Mucosa of stomach (tissue), 1 donor: ENCODE data around the gene PPIL3.

Experiments
- H3K27me3 ChIP-seq: one replicate; pipeline ENCODE4 v1.7.0; 2013; ENCODE audit warnings: mild to moderate bottlenecking, low read length; ENCODE audit not compliant: control insufficient read depth, insufficient read depth
- H3K36me3 ChIP-seq: one replicate; pipeline ENCODE4 v1.7.0; 2013; ENCODE audit warnings: low read length; ENCODE audit not compliant: control insufficient read depth, insufficient read depth
- H3K4me1 ChIP-seq: one replicate; pipeline ENCODE4 v1.7.0; 2013; ENCODE audit warnings: mild to moderate bottlenecking, low read length; ENCODE audit not compliant: control insufficient read depth, insufficient read depth
- H3K4me3 ChIP-seq: one replicate; pipeline ENCODE4 v1.7.0; 2013; ENCODE audit warnings: low read length
- H3K9ac ChIP-seq: one replicate; pipeline ENCODE4 v1.7.0; 2013; ENCODE audit warnings: mild to moderate bottlenecking, low read length, moderate library complexity
- H3K9me3 ChIP-seq: one replicate; pipeline ENCODE4 v1.7.0; 2013; ENCODE audit warnings: mild to moderate bottlenecking, low read length, moderate library complexity; ENCODE audit not compliant: control insufficient read depth
- donor health status: Pancreatic carcinoma.

The PPIL3 gene

DNA sequence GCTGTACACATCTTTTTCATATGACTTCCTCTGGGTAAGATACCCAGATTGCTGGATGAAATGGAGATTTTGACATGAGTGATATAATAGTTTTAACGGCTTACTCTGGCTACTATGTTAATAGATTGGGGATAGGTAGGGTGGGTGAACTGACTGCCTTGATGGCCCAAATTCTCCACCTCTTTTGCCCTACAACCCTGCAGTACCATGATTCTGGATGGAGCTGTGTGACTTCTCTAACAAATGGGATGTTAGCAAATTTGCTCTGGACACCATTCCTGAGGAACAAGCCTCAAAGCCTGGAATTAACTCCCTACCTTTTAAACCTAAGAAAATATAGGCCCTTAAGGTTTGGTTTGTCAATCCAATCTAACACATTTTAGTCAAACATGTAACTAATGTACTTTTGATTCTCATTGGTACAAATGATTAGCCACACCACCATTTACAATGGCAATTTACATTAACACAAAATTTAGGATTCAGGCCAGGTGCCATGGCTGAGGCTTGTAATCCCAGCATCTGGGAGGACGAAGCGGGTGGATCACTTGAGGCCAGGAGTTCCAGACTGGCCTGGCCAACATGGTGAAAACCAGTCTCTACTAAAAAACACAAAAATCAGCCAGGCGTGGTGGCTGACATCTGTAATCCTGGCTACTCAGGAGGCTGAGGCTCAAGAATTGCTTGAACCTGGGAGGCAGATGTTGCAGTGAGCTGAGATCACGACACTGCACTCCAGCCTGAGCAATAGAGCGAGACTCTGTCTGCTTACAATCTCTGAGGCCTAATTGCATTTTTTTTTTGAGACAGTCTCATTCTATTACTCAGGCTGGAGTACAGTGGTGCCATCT lies 37.3 kb downstream of the PPIL3 start:
- Histone ChIP-seq H3K4me3 (no peak overlapping the region), H3K9me3 (no peaks in the 10 kb centered on the region), H3K27me3 (no peaks in the 10 kb centered on the region), H3K9ac (no peak overlapping the region), H3K36me3 (peaks cover 10% of the 10 kb centered on the region), H3K4me1 (no peaks in the 10 kb centered on the region)

DNA sequence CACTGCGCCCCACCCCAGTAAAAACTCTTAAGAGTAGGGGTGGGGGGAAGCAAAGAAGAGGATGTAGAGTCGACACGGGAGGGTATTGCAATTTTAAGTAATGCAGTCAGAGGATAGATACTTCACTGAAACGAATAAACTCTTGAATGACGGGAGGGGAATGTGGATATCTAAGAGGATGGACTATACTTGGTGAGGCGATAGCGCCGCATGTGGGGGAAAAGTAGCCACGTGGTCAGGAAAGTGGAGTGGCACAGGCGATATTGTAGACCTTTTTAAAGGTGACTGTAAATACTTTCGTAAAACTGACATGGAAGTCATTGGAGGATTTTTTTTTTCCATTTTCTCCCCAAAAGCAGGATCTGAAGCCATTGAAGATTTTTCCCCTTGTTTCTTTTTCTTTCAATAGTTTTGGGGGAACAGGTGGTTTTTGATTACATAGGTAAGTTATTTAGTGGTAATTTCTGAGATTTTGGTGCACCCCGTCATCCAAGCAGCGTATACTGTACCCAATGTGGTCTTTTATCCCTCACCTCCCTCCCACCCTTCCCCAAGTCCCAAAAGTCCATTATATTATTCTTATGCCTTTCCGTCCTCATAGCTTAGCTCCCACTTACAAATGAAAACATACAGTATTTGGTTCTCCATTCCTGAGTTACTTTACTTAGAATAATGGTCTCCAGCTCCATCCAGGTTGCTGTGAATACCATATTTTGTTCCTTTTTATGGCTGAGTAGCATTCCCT lies 38.2 kb downstream of the PPIL3 start:
- no peaks in the 10 kb centered on the region for H3K27me3 ChIP-seq
- H3K4me3 ChIP-seq, result no peak overlapping the region
- H3K9me3 ChIP-seq, result no peaks in the 10 kb centered on the region
- H3K9ac ChIP-seq, result no peak overlapping the region
- peaks cover 10% of the 10 kb centered on the region for H3K36me3 ChIP-seq
- no peaks in the 10 kb centered on the region for H3K4me1 ChIP-seq

DNA sequence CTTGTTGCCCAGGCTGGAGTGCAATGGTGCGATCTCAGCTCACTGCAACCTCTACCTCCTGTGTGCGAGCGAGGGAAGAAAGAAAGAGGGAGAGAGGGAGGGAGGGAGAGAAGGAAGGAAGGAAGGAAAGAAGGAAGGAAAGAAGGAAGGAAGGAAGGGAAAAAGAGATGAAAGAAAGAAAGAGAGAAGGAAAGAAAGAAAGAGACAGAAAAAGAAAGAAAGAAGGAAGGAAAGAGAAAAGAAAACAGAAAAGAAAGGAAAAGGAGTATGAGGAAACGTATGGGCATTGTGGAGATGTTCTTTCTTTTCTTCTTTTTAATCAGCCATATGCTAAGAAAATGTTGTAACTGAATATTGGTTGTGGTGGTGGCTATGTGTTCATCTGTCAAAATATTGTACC lies 40.9 kb downstream of the PPIL3 start:
- Histone ChIP-seq H3K9ac (no peak overlapping the region), H3K27me3 (no peaks in the 10 kb centered on the region), H3K9me3 (no peaks in the 10 kb centered on the region), H3K4me1 (no peaks in the 10 kb centered on the region), H3K4me3 (no peak overlapping the region), H3K36me3 (peaks cover 6% of the 10 kb centered on the region)

DNA sequence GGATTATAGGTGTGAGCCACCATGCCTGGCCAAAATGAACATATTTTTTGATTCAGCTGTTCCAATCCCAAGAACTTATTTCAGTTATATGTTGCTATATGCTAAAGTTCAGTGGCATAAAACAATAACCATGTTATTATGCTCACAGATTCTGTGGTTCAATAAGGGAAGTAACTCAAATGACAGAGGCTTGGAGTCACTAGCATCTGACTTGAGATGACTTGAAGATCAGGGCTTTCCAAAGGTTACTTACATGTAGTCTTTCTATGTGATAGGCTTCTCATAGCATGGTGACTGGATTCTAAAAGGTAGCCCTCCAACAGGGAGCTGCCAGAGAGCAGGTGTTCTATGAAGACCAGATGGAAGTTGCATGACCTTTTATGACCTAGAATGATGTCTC lies 41.6 kb downstream of the PPIL3 start:
- Histone ChIP-seq H3K9me3 (no peaks in the 10 kb centered on the region), H3K27me3 (no peaks in the 10 kb centered on the region), H3K36me3 (peaks cover 2% of the 10 kb centered on the region), H3K9ac (no peak overlapping the region), H3K4me1 (no peaks in the 10 kb centered on the region), H3K4me3 (no peak overlapping the region)

DNA sequence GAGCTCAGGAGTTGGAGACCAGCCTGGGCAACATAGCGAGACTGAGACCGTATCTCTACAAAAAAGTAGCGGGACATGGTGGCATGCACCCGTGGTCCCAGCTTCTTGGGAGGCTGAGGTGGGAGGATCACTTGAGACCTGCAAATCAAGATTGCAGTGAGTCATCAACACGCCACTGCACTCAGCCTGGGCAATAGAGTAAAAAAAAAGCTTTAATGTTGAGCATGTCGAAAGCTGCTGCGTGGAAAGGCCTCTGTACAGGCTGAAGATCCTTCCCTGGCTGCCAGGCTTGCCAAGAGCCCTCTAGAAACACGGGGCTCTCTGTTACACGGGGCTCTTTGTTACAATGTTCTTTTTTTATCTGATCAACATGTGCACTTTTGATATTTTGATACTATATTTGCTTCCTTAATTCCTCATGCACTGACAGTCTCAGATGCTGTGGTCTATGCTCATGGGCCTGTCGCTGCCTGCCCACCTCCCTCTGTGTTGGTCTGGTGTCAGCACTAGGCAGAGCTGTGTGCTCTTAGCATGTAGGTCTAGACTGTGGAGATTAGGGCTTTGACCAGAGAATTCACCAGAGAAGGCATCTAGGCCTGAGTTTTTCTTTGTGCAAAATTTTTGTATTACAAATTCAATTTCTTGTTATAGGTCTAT lies 43.1 kb downstream of the PPIL3 start:
- Histone ChIP-seq H3K36me3 (no peaks in the 10 kb centered on the region), H3K4me3 (no peak overlapping the region), H3K9ac (no peak overlapping the region), H3K4me1 (no peaks in the 10 kb centered on the region), H3K9me3 (no peaks in the 10 kb centered on the region), H3K27me3 (no peaks in the 10 kb centered on the region)

DNA sequence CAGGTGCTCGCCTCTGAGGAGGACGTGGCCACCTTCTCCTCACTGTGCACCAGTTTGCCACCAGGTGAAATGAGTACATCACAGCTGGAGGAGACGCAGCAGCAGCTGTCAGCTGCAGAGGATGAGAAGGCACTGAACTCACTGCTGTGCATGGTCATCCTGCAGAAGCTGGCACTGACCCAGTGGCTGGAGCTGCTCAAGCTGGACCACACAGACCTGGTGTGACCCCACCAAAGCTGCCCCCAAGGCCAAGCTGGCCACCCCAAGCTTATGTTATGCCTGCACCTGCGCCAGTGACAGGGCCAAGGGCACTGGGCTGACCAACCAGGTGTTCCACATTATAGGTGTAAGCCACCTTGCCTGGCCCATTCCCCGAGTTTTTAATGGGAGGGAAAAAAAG lies 43.7 kb downstream of the PPIL3 start:
- H3K4me1 ChIP-seq, result no peaks in the 10 kb centered on the region
- no peaks in the 10 kb centered on the region for H3K36me3 ChIP-seq
- no peak overlapping the region for H3K9ac ChIP-seq

DNA sequence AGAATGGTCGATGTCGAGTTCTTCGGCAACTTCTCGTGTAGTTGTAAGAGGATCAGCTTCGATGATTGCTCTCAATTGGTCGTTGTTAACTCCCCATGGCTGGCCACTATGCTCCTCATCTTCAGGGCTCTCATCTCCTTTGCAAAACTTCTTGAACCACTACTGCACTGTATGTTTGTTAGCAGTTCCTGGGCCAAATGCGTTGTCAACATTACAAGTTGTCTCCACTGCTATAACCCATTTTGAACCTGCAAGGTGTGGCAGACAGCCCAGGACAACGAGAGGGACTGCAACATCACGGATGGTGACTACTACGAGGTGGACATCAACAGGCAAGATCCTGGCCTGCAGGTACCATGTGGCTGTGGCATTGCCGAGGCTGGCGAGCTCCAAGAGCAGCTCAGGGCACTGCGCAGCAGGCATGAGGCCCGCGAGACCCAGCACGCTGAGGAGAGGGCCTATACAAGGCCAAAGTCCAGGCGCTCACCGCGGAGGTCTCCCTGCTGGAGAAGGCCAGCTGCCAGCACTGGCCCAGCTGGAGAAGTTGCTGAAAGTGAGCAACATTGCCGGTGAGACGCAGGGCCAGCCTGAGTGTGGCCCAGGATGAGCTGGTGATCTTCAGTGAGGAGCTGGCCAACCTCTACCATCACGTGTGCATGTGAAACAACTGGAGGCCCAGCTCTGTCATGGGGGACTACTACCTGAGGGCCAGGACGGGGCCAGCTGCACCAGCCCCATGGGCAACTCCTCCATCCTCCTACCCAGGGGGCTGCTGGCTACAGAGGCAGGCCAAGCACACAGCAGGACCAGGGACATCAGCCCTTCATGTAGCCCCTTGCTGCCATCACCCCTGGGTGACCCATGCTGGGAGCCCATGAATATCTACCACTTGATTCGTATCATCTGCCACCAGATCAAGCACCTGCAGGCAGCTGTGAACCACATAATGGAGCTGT lies 44.6 kb downstream of the PPIL3 start:
- Histone ChIP-seq H3K4me3 (no peak overlapping the region), H3K9ac (no peak overlapping the region), H3K27me3 (no peaks in the 10 kb centered on the region), H3K4me1 (no peaks in the 10 kb centered on the region), H3K9me3 (no peaks in the 10 kb centered on the region), H3K36me3 (no peaks in the 10 kb centered on the region)

More for the DNA sequence above, 43.7 kb downstream of the PPIL3 start:
- no peak overlapping the region for H3K4me3 ChIP-seq
- H3K9me3 ChIP-seq, result no peaks in the 10 kb centered on the region
- no peaks in the 10 kb centered on the region for H3K27me3 ChIP-seq

DNA sequence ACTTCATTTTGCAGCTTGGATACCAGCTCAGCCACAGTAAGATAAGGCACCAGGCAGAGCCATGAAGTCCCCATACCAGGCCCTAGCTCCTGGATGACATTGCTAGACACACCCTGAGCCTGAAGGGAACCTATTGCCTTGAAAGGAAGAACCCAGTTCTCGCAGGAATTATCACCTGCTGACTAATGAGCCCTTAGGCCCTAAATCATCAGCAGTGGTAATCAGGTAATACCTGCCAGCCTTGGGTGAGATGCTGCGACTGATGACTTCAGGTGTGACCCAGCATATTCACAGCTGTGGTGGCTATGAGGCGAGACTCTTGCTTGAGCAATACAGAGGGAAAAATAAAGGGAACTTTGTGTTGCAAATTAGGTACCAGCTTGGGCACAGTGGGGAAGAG lies 49.4 kb downstream of the PPIL3 start:
- Histone ChIP-seq H3K4me3 (no peak overlapping the region), H3K27me3 (no peaks in the 10 kb centered on the region), H3K9ac (no peak overlapping the region), H3K36me3 (no peaks in the 10 kb centered on the region), H3K4me1 (no peaks in the 10 kb centered on the region), H3K9me3 (no peaks in the 10 kb centered on the region)

DNA sequence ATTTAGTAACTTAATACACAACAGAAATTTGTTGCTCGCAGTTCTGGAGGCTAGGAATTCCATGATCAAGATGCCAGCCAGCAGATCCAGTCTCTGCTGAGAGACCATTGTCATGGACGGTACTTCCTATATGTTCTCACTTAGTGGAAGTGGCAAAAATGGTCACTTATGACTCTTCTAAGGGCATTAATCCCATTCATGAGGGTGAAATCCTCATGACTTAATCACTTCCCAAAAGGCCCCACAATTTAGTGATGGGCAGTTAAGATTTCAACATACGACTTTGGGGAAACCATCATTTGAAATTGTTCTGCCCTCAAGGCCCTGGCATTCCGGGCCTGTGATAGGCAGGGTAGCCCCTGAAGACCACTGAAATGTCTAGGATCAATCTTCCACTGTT lies 54.2 kb downstream of the PPIL3 start:
- no peaks in the 10 kb centered on the region for H3K27me3 ChIP-seq
- H3K9ac ChIP-seq, result no peak overlapping the region
- H3K4me3 ChIP-seq, result no peak overlapping the region
- H3K9me3 ChIP-seq, result no peaks in the 10 kb centered on the region
- no peaks in the 10 kb centered on the region for H3K4me1 ChIP-seq
- H3K36me3 ChIP-seq, result no peaks in the 10 kb centered on the region

DNA sequence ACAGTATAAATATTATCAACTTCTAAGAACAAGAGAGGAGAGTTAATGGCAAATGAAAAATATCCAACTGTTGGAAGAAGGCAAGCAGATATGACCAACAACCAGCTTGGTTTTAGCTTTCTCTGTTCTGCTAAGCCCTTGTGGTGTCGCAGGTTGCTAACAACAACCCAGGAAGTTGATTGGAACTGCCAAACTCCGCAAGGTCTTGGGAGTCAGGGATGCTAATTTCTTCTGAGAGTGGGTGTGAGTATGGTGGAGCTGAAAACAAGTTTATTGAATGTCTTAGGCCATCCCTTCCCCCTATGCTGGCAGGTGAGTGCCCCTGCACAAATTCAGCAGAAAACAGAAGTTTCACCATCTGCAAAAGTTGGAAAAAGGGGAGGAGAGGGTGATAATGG lies 59.6 kb downstream of the PPIL3 start:
- no peak overlapping the region for H3K4me3 ChIP-seq
- no peaks in the 10 kb centered on the region for H3K36me3 ChIP-seq
- H3K9me3 ChIP-seq, result no peaks in the 10 kb centered on the region
- no peaks in the 10 kb centered on the region for H3K27me3 ChIP-seq
- no peak overlapping the region for H3K9ac ChIP-seq
- H3K4me1 ChIP-seq, result no peaks in the 10 kb centered on the region

DNA sequence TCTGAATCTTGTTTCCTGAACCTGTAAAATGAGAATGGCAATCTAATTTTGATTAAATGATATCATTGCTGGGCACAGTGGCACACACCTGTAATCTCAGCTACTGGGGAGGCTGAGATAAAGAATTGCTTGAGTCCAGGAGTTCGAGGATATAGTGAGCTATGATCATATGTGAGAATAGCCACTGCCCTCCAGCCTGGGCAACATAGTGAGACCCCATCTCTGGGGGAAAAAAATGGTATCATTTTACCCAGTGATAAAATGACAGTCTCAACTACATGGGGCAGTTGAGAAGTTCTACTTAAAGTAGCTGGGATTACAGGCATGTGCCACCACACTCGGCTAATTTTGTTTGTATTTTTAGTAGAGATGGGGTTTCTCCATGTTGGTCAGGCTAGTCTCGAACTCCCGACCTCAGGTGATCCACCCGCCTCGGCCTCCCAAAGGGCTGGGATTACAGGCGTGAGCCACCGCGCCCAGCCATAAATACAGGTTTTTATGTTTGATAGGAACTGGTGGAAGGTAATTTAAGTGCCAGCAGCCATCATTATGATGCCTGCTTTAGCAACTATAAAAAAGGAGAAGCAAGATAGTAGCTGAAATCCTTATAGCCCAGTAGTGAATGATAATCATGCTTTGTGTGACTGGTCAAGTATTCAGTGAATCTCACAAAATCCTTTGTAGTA lies 60.2 kb downstream of the PPIL3 start:
- no peak overlapping the region for H3K4me3 ChIP-seq
- H3K4me1 ChIP-seq, result no peaks in the 10 kb centered on the region
- no peaks in the 10 kb centered on the region for H3K9me3 ChIP-seq
- H3K27me3 ChIP-seq, result no peaks in the 10 kb centered on the region
- H3K36me3 ChIP-seq, result no peaks in the 10 kb centered on the region
- H3K9ac ChIP-seq, result no peak overlapping the region
